GM12878 (cell line): ENCODE results near the gene KLHL26. TPM values are rescaled to one million over a fixed set of nuclear protein-coding genes. Genes with fewer than 3 reads are reported as not detected.

Experiments used
- ATAC-seq: fragments of 200-7000 bp; cut with Tn5 transposase; 3 replicates; pipeline ENCODE4 v1.9.1; 2020; ENCODE audit warnings: mild to moderate bottlenecking, moderate library complexity
- BruUV-seq: library from RNA; stranded (reverse); fragments of 400-500 nt; replicated peaks from 2 replicates; lab custom pipeline; 2021; lab: Mats Ljungman, UMichigan
- CTCF ChIA-PET: fragments of 300-600 bp; sonication (Branson Sonifier 250); formaldehyde crosslinking; extraction: SDS; loops from one replicate; lab custom pipeline; 2021; ENCODE audit warnings: inconsistent platforms; lab: Yijun Ruan, JAX
- POLR2A ChIA-PET: fragments of 350-600 bp; formaldehyde crosslinking; extraction: SDS; loops from one replicate; lab custom pipeline; 2021; ENCODE audit warnings: inconsistent platforms; lab: Charles Lee
- RAD21 ChIA-PET: fragments of 300-600 bp; sonication (Branson Sonifier 250); formaldehyde crosslinking; loops from one replicate; lab custom pipeline; 2023; ENCODE audit warnings: antibody characterized with exemption; ENCODE audit not compliant: unreplicated experiment; lab: Charles Lee
- SMC1A ChIA-PET: fragments of 300-600 bp; sonication (Branson Sonifier 250); formaldehyde crosslinking; loops from one replicate; lab custom pipeline; 2023; ENCODE audit not compliant: unreplicated experiment, uncharacterized antibody; lab: Charles Lee
- DNase-seq: peaks from one replicate; pipeline ENCODE4 v3.0.0-alpha.2; 2011; ENCODE audit warnings: low read depth, low spot score
- FAIRE-seq: peaks from 3 replicates; lab custom pipeline; 2011; peaks lifted over from hg19 to GRCh38; lab: Jason Lieb, UNC
- H2AFZ ChIP-seq: 2 replicates; pipeline ENCODE4 v1.6.0; 2011; ENCODE audit warnings: low read depth, low read length, control low read depth; ENCODE audit not compliant: control insufficient read depth
- H3K27ac ChIP-seq: 2 replicates; pipeline ENCODE4 v1.5.1; 2011; ENCODE audit warnings: control low read depth; ENCODE audit not compliant: control insufficient read depth, insufficient read depth
- H3K27me3 ChIP-seq, 2 experiments: replicated peaks in 1 of 2; 2 replicates each; pipeline versions ENCODE4 v1.6.0 to v1.6.1; 2011; ENCODE audit warnings: low read length in 1 of 2; ENCODE audit not compliant: control insufficient read depth in 2 of 2, insufficient read depth in 2 of 2
- H3K36me3 ChIP-seq, 2 experiments: 2 replicates each; pipeline ENCODE4 v1.5.1; 2011; ENCODE audit warnings: low read length in 1 of 2; ENCODE audit not compliant: control insufficient read depth in 2 of 2, insufficient read depth in 2 of 2
- H3K4me1 ChIP-seq: 2 replicates; pipeline ENCODE4 v1.6.1; 2011; ENCODE audit warnings: mild to moderate bottlenecking, low read length, moderate library complexity, mixed read lengths; ENCODE audit not compliant: control insufficient read depth, insufficient read depth
- H3K4me2 ChIP-seq: 2 replicates; pipeline ENCODE4 v1.6.0; 2011; ENCODE audit warnings: control low read depth; ENCODE audit not compliant: control insufficient read depth, insufficient read depth
- H3K4me3 ChIP-seq: fragments of 200-600 bp; sonication (generic); 2 replicates; pipeline ENCODE4 v1.5.1; 2016
- H3K79me2 ChIP-seq: 2 replicates; pipeline ENCODE4 v1.6.0; 2011; ENCODE audit warnings: low read length; ENCODE audit not compliant: control insufficient read depth, insufficient read depth
- H3K9ac ChIP-seq: 2 replicates; pipeline ENCODE4 v1.8.0; 2011; ENCODE audit warnings: low read length, control low read depth, mixed read lengths; ENCODE audit not compliant: control insufficient read depth, insufficient read depth
- H3K9me3 ChIP-seq: replicated peaks from 3 replicates; pipeline ENCODE4 v1.5.1; 2011; ENCODE audit warnings: mild to moderate bottlenecking, low read length; ENCODE audit not compliant: control insufficient read depth, insufficient read depth
- H4K20me1 ChIP-seq: 2 replicates; pipeline ENCODE4 v1.6.0; 2011; ENCODE audit not compliant: control insufficient read depth, insufficient read depth
- PAX8 ChIP-seq: fragments of 450-650 bp; IDR thresholded peaks from 2 replicates; pipeline ENCODE4 v1.6.1; 2017; ENCODE audit warnings: mild to moderate bottlenecking, moderate library complexity
- SP1 ChIP-seq: IDR thresholded peaks from one replicate; pipeline ENCODE4 v1.6.1; 2011; ENCODE audit warnings: low read depth, low read length
- SUZ12 ChIP-seq: fragments of 200-600 bp; sonication (generic); IDR thresholded peaks from one replicate; pipeline ENCODE4 v1.6.1; 2018; ENCODE audit warnings: antibody characterized with exemption, mild to moderate bottlenecking; ENCODE audit not compliant: unreplicated experiment
- WGBS: methylation state at CpG from one replicate; pipeline ENCODE4 v1.1.6; 2016; ENCODE audit warnings: low lambda C conversion rate; ENCODE audit not compliant: insufficient replicate concordance, insufficient coverage; ENCODE audit errors: missing lambda C conversion rate; 5-methylcytosine and 5-hydroxymethylcytosine counted together
- in situ Hi-C: fragments of 300-500 bp; cut with MboI; formaldehyde crosslinking; loops from 9 replicates; pipeline ENCODE4 v1.14.3; 2018; ENCODE audit warnings: mixed read lengths
- intact Hi-C: fragments of 100-400 bp; cut with micrococcal nuclease; formaldehyde crosslinking; loops from one replicate; pipeline ENCODE4 v1.14.2; 2022; ENCODE audit not compliant: unreplicated experiment
- polyA plus RNA-seq, 11 experiments: library from polyadenylated mRNA; depleted of rRNA in 4 of 11; unstranded in 6 of 11; stranded (reverse) in 5 of 11; fragments of >200 nt; fragmentation: Nextera tagmentation in 4 of 11; fragmentation: Illumina TruSeq in 1 of 11; extraction: Ambion mirVana in 4 of 11; extraction: Trizol in 1 of 11; gene quantifications; 1 replicate in 1 of 11; 2 replicates in 10 of 11; pipeline versions ENCODE4 v1.2.1 to v1.2.3, GENCODE V29; 2011 to 2016; ENCODE audit warnings: inconsistent platforms in 2 of 11, missing spikeins in 2 of 11, low read depth in 1 of 11
- total RNA-seq, 4 experiments: library from RNA; depleted of rRNA in 3 of 4; stranded (reverse); fragments of >200 nt in 3 of 4; fragmentation: Illumina TruSeq in 1 of 4; extraction: Trizol in 1 of 4; gene quantifications; 2 replicates each; pipeline versions ENCODE4 v1.2.1 to v1.2.3, GENCODE V29; 2013 to 2021

Gene KLHL26
- total and polyA plus RNA-seq, 10 of the 15 experiments (the other 5 are each of a cell fraction or from before 2014, with no cell fraction given), result 0.18 to 14.6 (median 2.9) TPM

GRCh38 chr19:18612051-18612771, 24.6 kb upstream of the KLHL26 start (continued):
- TF ChIP-seq SP1, result no peak

DNA sequence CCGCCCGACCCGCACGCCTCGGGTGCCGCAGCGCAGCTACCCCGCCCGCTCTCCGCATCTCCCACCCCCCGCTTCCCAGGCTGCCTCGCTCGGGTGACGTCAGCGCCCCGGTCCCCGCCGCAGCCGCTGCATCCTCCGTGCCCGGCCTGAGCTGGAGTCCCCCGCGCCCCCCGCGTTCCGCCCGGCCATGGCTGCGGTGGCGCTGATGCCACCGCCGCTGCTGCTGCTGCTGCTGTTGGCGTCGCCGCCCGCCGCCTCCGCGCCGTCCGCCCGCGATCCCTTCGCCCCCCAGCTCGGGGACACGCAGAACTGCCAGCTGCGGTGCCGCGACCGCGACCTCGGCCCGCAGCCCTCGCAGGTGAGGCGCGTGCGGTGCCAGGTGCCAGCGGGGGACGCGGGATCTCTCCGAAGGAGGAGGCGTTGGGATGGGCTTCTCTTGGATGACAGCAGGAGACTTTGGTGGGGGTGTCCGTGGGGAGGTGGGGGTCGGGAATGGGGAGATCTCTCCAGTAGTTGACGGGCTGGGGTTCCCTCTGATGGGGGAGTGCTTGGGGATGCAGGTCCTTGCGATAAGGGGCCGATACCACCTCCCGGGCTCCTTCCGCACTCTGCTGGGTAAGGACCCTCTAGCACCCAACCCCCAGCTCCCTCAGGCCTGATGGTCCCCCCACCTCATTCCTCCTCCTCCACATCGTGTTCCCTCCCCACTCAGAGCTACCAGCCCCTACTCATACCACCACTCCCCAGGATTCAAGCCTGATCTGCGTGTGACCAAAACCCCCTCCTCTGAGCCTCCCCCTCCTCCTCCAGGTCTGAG, 23.8 kb upstream of the KLHL26 start, which contains the start of gene TMEM59L:
Gene TMEM59L (plus strand): TSS at position 99 of the 817 bp plus-strand sequence. CDS start 89 bp downstream, at position 188.
- no peaks in the 10 kb centered on the region for H3K79me2 ChIP-seq
- no peaks in the 10 kb centered on the region for H3K36me3 ChIP-seq
- no peak within 1 kb of the TSS for H3K27ac ChIP-seq
- H3K4me1 ChIP-seq, result no peaks in the 10 kb centered on the region
- WGBS, result 7% methylated on average over 30 of the region's 70 CpGs
- H3K4me3 ChIP-seq, result no peak within 1 kb of the TSS
- H3K9me3 ChIP-seq, result no peaks in the 10 kb centered on the region
- no TSS peak for BruUV-seq
- peaks cover 19 to 27% of the 10 kb centered on the region in 2 experiments for H3K27me3 ChIP-seq
- in situ Hi-C loops, result no loop called here
- no peak within 1 kb of the TSS for H2AFZ ChIP-seq
- H4K20me1 ChIP-seq, result peaks cover 2% of the 10 kb centered on the region; the same call in 1 of the 2 replicates
- intact Hi-C loops, result no loop called here
- H3K9ac ChIP-seq, result no peak within 1 kb of the TSS
- ChIA-PET CTCF (no interaction called here), SMC1A (interaction anchor here (0.6 kb wide), 1 partner anchor 128 kb away, joined by 3 read pairs; no protein-coding TSS in a partner anchor), RAD21 (no interaction called here), POLR2A (no interaction called here)
- H3K4me2 ChIP-seq, result no peak within 1 kb of the TSS
- no peak for TF ChIP-seq PAX8
- TF ChIP-seq SUZ12, result peak; percentile 92
- no peak for DNase-seq
- FAIRE-seq, result no peak
- ATAC-seq, result no peak
